ENCODE results near the gene BACE1. TPM values are rescaled to one million over a fixed set of nuclear protein-coding genes. Genes with fewer than 3 reads are reported as not detected.

Gene BACE1
- total RNA-seq, 1 experiment from 2014 or later, result 4.5 TPM

GRCh38 chr11:117313828-117314768, 2.0 kb downstream of the BACE1 start:
- no peak for DNase-seq (ENCODE audit: low read depth)
- in situ Hi-C loops (cut with HindIII; ENCODE audit: low pct_unique_long_range_greater_than_20kb, low sequenced_read_pairs), result no loop called here

- no peak for DNase-seq (ENCODE audit: low read depth)
- in situ Hi-C loops (cut with HindIII; ENCODE audit: low pct_unique_long_range_greater_than_20kb, low sequenced_read_pairs), result no loop called here
Measured at GRCh38 chr11:117313091-117313490, 3.0 kb downstream of the BACE1 start.

GRCh38 chr11:117309310-117309709, 6.7 kb downstream of the BACE1 start:
- in situ Hi-C loops (cut with HindIII; ENCODE audit: low pct_unique_long_range_greater_than_20kb, low sequenced_read_pairs), result no loop called here
- no peak for DNase-seq (ENCODE audit: low read depth)

GRCh38 chr11:117305145-117305544, 10.9 kb downstream of the BACE1 start:
- DNase-seq (ENCODE audit: low read depth), result no peak
- in situ Hi-C loops (cut with HindIII; ENCODE audit: low pct_unique_long_range_greater_than_20kb, low sequenced_read_pairs), result no loop called here

- in situ Hi-C loops (cut with HindIII; ENCODE audit: low pct_unique_long_range_greater_than_20kb, low sequenced_read_pairs), result no loop called here
- no peak for DNase-seq (ENCODE audit: low read depth)
Measured at GRCh38 chr11:117303646-117304315, 12.3 kb downstream of the BACE1 start.

GRCh38 chr11:117303101-117303500, 13.0 kb downstream of the BACE1 start:
- no peak for DNase-seq (ENCODE audit: low read depth)
- in situ Hi-C loops (cut with HindIII; ENCODE audit: low pct_unique_long_range_greater_than_20kb, low sequenced_read_pairs), result no loop called here

- no peak for DNase-seq (ENCODE audit: low read depth)
- in situ Hi-C loops (cut with HindIII; ENCODE audit: low pct_unique_long_range_greater_than_20kb, low sequenced_read_pairs), result no loop called here
Measured at GRCh38 chr11:117302228-117302627, 13.8 kb downstream of the BACE1 start.

GRCh38 chr11:117300773-117301172, 15.3 kb downstream of the BACE1 start:
- no peak for DNase-seq (ENCODE audit: low read depth)
- in situ Hi-C loops (cut with HindIII; ENCODE audit: low pct_unique_long_range_greater_than_20kb, low sequenced_read_pairs), result no loop called here

- in situ Hi-C loops (cut with HindIII; ENCODE audit: low pct_unique_long_range_greater_than_20kb, low sequenced_read_pairs), result no loop called here
- no peak for DNase-seq (ENCODE audit: low read depth)
Measured at GRCh38 chr11:117300283-117300663, 15.8 kb downstream of the BACE1 start.

GRCh38 chr11:117299351-117300282, 16.4 kb downstream of the BACE1 start:
- DNase-seq (ENCODE audit: low read depth), result no peak
- in situ Hi-C loops (cut with HindIII; ENCODE audit: low pct_unique_long_range_greater_than_20kb, low sequenced_read_pairs), result no loop called here

GRCh38 chr11:117298195-117298594, 17.9 kb downstream of the BACE1 start:
- no peak for DNase-seq (ENCODE audit: low read depth)
- in situ Hi-C loops (cut with HindIII; ENCODE audit: low pct_unique_long_range_greater_than_20kb, low sequenced_read_pairs), result no loop called here

- DNase-seq (ENCODE audit: low read depth), result no peak
- in situ Hi-C loops (cut with HindIII; ENCODE audit: low pct_unique_long_range_greater_than_20kb, low sequenced_read_pairs), result no loop called here
Measured at GRCh38 chr11:117296881-117297280, 19.2 kb downstream of the BACE1 start.

GRCh38 chr11:117295438-117296137, 20.5 kb downstream of the BACE1 start:
- DNase-seq (ENCODE audit: low read depth), result no peak
- in situ Hi-C loops (cut with HindIII; ENCODE audit: low pct_unique_long_range_greater_than_20kb, low sequenced_read_pairs), result no loop called here

- in situ Hi-C loops (cut with HindIII; ENCODE audit: low pct_unique_long_range_greater_than_20kb, low sequenced_read_pairs), result no loop called here
- no peak for DNase-seq (ENCODE audit: low read depth)
Measured at GRCh38 chr11:117292616-117293015, 23.4 kb downstream of the BACE1 start.

GRCh38 chr11:117290809-117291396, 25.2 kb downstream of the BACE1 start, which contains the start of gene BACE1-AS:
Gene BACE1-AS (plus strand): TSS chr11:117291346.
- in situ Hi-C loops (cut with HindIII; ENCODE audit: low pct_unique_long_range_greater_than_20kb, low sequenced_read_pairs), result no loop called here
- DNase-seq (ENCODE audit: low read depth), result no peak

GRCh38 chr11:117289795-117290194, 26.3 kb downstream of the BACE1 start:
- in situ Hi-C loops (cut with HindIII; ENCODE audit: low pct_unique_long_range_greater_than_20kb, low sequenced_read_pairs), result no loop called here
- DNase-seq (ENCODE audit: low read depth), result no peak

GRCh38 chr11:117287668-117288067, 28.4 kb downstream of the BACE1 start:
- in situ Hi-C loops (cut with HindIII; ENCODE audit: low pct_unique_long_range_greater_than_20kb, low sequenced_read_pairs), result no loop called here
- DNase-seq (ENCODE audit: low read depth), result no peak

GRCh38 chr11:117286588-117286987, 29.5 kb downstream of the BACE1 start:
- in situ Hi-C loops (cut with HindIII; ENCODE audit: low pct_unique_long_range_greater_than_20kb, low sequenced_read_pairs), result no loop called here
- no peak for DNase-seq (ENCODE audit: low read depth)
